ENCODE data around the gene HPS1. TPM values are rescaled to one million over a fixed set of nuclear protein-coding genes. Genes with fewer than 3 reads are reported as not detected.

Gene HPS1
- total RNA-seq, 4 donors from 2014 or later = 48.6 to 66.7 (median 60.5) TPM

DNA sequence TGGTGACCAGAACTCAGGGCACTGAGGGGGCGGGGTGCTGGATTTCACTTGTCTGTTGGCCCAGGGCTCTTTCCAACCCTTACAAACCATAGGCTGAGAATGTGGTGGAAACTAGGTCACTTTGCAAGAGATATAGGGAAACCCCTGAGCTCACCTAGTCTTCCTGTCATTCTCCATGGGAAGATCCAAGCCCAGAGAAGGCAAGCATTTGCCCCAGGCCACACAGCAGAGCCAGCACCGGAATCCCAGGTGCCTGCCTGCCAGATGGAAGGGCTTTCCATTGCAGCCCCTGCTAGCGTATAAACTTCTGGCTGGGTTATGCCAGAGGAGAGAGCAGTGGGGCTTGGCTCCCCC lies 32.2 kb downstream of the HPS1 start:
- intact Hi-C loops (cut with DNase I) = loop anchor here (10.0 kb wide), 1 partner anchor 90 kb away; no protein-coding TSS in a partner anchor
- no peak for DNase-seq
- Histone ChIP-seq H3K9me3 (no peaks in the 10 kb centered on the region), H3K27me3 (no peaks in the 10 kb centered on the region), H3K4me1 (peaks cover 16 to 43% of the 10 kb centered on the region in 2 donors), H3K36me3 (peaks cover 7 to 8% of the 10 kb centered on the region in 2 donors), H3K4me3 (replicated peaks in 1 of 3) (peak overlapping the region; percentile 34 to 61 (median 51)), H3K27ac (peak overlapping the region; percentile 77 to 87 (median 79))
- WGBS, 2 donors = 25 to 33% methylated on average over 3 of the region's 3 CpGs
- TF ChIP-seq, protein P1, sequence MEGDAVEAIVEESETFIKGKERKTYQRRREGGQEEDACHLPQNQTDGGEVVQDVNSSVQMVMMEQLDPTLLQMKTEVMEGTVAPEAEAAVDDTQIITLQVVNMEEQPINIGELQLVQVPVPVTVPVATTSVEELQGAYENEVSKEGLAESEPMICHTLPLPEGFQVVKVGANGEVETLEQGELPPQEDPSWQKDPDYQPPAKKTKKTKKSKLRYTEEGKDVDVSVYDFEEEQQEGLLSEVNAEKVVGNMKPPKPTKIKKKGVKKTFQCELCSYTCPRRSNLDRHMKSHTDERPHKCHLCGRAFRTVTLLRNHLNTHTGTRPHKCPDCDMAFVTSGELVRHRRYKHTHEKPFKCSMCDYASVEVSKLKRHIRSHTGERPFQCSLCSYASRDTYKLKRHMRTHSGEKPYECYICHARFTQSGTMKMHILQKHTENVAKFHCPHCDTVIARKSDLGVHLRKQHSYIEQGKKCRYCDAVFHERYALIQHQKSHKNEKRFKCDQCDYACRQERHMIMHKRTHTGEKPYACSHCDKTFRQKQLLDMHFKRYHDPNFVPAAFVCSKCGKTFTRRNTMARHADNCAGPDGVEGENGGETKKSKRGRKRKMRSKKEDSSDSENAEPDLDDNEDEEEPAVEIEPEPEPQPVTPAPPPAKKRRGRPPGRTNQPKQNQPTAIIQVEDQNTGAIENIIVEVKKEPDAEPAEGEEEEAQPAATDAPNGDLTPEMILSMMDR (IDR thresholded peaks at IDR 0.05) = no peak
- no peak for TF ChIP-seq POLR2A (IDR thresholded peaks at IDR 0.05)

DNA sequence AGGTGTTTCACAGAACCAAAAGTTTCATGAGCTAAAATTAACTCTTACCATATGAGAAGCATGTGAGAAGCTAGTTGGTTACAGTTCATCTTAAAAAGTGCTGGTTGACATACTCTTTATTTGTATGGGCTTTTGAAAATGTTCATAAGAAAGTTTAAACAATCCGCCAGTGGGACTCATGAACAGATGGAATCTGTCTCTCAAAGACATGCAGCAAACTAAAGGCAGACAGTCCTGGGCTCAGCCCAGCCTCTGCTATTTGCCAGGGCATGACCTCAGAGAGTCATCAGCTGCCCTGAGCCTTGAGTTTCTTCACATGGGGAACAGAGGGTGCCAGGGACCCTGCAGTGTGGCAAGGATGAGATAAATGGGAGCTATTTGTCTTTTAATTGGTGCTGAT lies 35.0 kb downstream of the HPS1 start:
- H3K27me3 ChIP-seq = no peaks in the 10 kb centered on the region
- peaks cover 16 to 43% of the 10 kb centered on the region in 2 donors for H3K4me1 ChIP-seq
- no peak for DNase-seq
- no peaks in the 10 kb centered on the region for H3K9me3 ChIP-seq
- intact Hi-C loops (cut with DNase I) = loop anchor here (10.0 kb wide), 1 partner anchor 87 kb away; no protein-coding TSS in a partner anchor
- H3K36me3 ChIP-seq = no peaks in the 10 kb centered on the region
- no peak overlapping the region for H3K4me3 ChIP-seq (replicated peaks in 1 of 3)
- H3K27ac ChIP-seq = peak overlapping the region in 1 of 3 donors; percentile 8
- 92 to 94% methylated on average over 1 of the region's 1 CpG for WGBS, 2 donors
- no peak for TF ChIP-seq POLR2A (IDR thresholded peaks at IDR 0.05)
- TF ChIP-seq, protein P1 (IDR thresholded peaks at IDR 0.05) = no peak

DNA sequence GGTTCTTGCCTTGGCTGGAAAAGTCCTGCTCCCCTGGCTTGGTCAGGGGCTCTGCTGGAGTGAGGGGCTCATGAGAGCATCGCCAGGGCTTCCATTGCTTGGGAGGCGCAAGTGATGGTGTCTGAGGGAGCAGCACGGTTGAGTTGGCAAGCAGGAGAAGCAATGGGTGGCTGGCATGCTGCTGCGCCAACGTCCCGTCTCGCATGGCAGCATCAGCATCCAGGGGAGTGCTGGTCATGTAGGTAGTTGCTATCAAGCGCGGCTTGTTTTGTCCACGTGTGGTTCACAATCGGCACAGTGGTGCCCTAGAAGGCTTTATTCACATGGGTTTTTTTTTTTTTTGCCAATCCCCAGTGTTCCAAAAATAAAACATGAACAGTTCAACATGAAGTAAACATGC lies 35.6 kb downstream of the HPS1 start:
- Histone ChIP-seq H3K27ac (no peak overlapping the region), H3K27me3 (no peaks in the 10 kb centered on the region), H3K9me3 (no peaks in the 10 kb centered on the region), H3K36me3 (no peaks in the 10 kb centered on the region), H3K4me3 (replicated peaks in 1 of 3) (no peak overlapping the region), H3K4me1 (peaks cover 16 to 43% of the 10 kb centered on the region in 2 donors)
- intact Hi-C loops (cut with DNase I) = loop anchor here (10.0 kb wide), 1 partner anchor 86 kb away; no protein-coding TSS in a partner anchor
- 79 to 86% methylated on average over 8 to 11 of the region's 11 CpGs for WGBS, 2 donors
- TF ChIP-seq POLR2A (IDR thresholded peaks at IDR 0.05) = no peak
- TF ChIP-seq, protein P1 (IDR thresholded peaks at IDR 0.05) = no peak
- DNase-seq = peak in 1 of 2 donors; percentile 83

DNA sequence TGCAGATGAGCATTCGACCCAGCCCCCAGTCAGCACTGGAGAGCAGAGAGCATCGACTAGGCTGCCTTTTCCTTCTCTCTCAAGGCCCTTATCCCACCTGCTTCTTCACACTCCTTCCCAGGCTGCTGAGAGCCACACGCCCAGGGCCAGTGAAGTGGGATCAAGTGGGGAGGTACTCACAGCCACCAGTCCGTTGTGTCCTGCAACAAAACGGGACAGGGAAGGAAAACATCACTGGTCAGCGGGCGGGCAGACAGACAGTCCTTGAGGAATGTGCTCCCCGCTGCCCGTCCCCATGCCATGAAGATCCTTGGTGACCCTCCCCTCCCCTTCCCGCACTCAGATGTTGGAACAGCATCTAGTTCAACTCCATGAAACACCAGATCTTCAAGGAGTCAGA lies 36.0 kb downstream of the HPS1 start:
- no peak for TF ChIP-seq POLR2A (IDR thresholded peaks at IDR 0.05)
- TF ChIP-seq, protein P1 (IDR thresholded peaks at IDR 0.05) = no peak
- 41 to 53% methylated on average over 10 of the region's 10 CpGs for WGBS, 2 donors
- Histone ChIP-seq H3K9me3 (no peaks in the 10 kb centered on the region), H3K36me3 (no peaks in the 10 kb centered on the region), H3K27me3 (no peaks in the 10 kb centered on the region), H3K4me1 (peaks cover 16 to 41% of the 10 kb centered on the region in 2 donors), H3K27ac (no peak overlapping the region), H3K4me3 (replicated peaks in 1 of 3) (no peak overlapping the region)
- DNase-seq = peak; percentile 38 to 45
- intact Hi-C loops (cut with DNase I) = loop anchor here (10.0 kb wide), 1 partner anchor 86 kb away; no protein-coding TSS in a partner anchor

DNA sequence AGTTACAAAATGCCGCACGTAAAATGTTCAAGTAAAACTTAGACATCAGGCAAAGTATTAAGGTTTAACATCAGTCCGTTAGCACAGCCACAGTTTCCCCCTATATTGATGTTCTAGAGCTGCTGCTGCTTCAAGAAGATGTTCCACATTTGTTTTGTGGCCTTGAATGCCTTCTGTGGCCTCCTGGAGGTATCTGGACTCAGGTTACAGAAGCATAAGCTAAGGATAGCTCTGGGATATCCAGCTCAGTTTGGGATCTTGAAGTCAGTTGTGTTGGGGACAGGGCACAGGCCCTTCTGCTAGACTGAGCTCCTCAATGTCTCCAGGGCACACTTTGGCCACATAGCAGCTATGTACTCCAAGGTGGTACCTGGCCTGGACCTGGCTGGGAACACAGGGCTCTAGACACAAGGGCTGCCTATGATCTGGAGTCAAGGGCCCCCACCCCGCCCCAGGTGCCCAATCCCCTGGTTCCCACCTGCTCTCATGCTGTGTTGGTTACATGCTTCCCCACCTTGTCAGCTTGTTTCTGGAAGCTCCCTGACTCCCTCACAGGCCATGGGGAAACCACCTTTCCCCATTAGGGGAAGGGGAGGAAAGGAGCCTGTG lies 36.5 kb downstream of the HPS1 start:
- TF ChIP-seq POLR2A (IDR thresholded peaks at IDR 0.05) = no peak
- TF ChIP-seq, protein P1 (IDR thresholded peaks at IDR 0.05) = no peak
- H3K4me3 ChIP-seq (replicated peaks in 1 of 3) = no peak overlapping the region
- H3K27me3 ChIP-seq = no peaks in the 10 kb centered on the region
- WGBS, 2 donors = 73 to 98% methylated on average over 4 of the region's 4 CpGs
- intact Hi-C loops (cut with DNase I) = loop anchor here (10.0 kb wide), 1 partner anchor 85 kb away; no protein-coding TSS in a partner anchor
- no peak overlapping the region for H3K27ac ChIP-seq
- DNase-seq = no peak
- no peaks in the 10 kb centered on the region for H3K9me3 ChIP-seq
- H3K4me1 ChIP-seq = peaks cover 11 to 36% of the 10 kb centered on the region in 2 donors
- H3K36me3 ChIP-seq = no peaks in the 10 kb centered on the region
